HepG2 (cell line): ENCODE results near the gene ZNF660. TPM values are rescaled to one million over a fixed set of nuclear protein-coding genes. Genes with fewer than 3 reads are reported as not detected.

Experiments
- ATAC-seq: fragments of 200-7000 bp; cut with Tn5 transposase; 3 replicates; pipeline ENCODE4 v1.9.1; 2020; ENCODE audit warnings: mild to moderate bottlenecking, moderate library complexity
- BruUV-seq: library from RNA; stranded (reverse); fragments of 400-500 nt; replicated peaks from 2 replicates; lab custom pipeline; 2021; lab: Mats Ljungman, UMichigan
- CTCF ChIA-PET: fragments of 300-600 bp; formaldehyde crosslinking; extraction: SDS; loops from one replicate; lab custom pipeline; 2021; ENCODE audit warnings: low total read pairs, inconsistent platforms, low intra/inter-chr PET ratio; lab: Yijun Ruan, JAX
- POLR2A ChIA-PET: fragments of 350-600 bp; sonication (Branson Sonifier 250); formaldehyde crosslinking; loops from one replicate; lab custom pipeline; 2020; ENCODE audit warnings: antibody characterized with exemption, inconsistent platforms; lab: Yijun Ruan, JAX
- DNase-seq: peaks from one replicate; pipeline ENCODE4 v3.0.0-alpha.2; 2015; ENCODE audit warnings: low spot score
- FAIRE-seq: peaks from 3 replicates; lab custom pipeline; 2011; peaks lifted over from hg19 to GRCh38; lab: Jason Lieb, UNC
- H2AFZ ChIP-seq: one replicate; pipeline ENCODE4 v1.6.1; 2011; ENCODE audit warnings: low read length, inconsistent platforms
- H3K27ac ChIP-seq: fragments of 300-600 bp; 3 replicates; pipeline ENCODE4 v1.8.0; 2011; ENCODE audit warnings: mixed run types, mild to moderate bottlenecking, mixed read lengths, low read length, inconsistent platforms; ENCODE audit not compliant: insufficient read depth; ENCODE audit errors: extremely low read length
- H3K27me3 ChIP-seq, 2 experiments: fragments of 200-600 bp in 1 of 2; 2 replicates in 1 of 2; 3 replicates in 1 of 2; pipeline versions ENCODE4 v1.6.0 to v1.8.0; 2011; ENCODE audit warnings: low read length in 2 of 2, mild to moderate bottlenecking in 2 of 2, moderate library complexity in 2 of 2, inconsistent platforms in 1 of 2; ENCODE audit not compliant: insufficient read depth in 2 of 2, control insufficient read depth in 1 of 2
- H3K36me3 ChIP-seq, 2 experiments: fragments of 200-600 bp in 1 of 2; replicated peaks in 1 of 2; 2 replicates in 1 of 2; 3 replicates in 1 of 2; pipeline versions ENCODE4 v1.5.1 to v1.8.0; 2011; ENCODE audit warnings: low read length in 2 of 2, inconsistent platforms in 1 of 2; ENCODE audit not compliant: insufficient read depth in 2 of 2, control insufficient read depth in 1 of 2
- H3K4me1 ChIP-seq: 2 replicates; pipeline ENCODE4 v1.5.1; 2012; ENCODE audit warnings: low read length, inconsistent platforms; ENCODE audit not compliant: insufficient read depth
- H3K4me2 ChIP-seq: 2 replicates; pipeline ENCODE4 v1.6.0; 2011; ENCODE audit warnings: low read depth, low read length, inconsistent platforms
- H3K4me3 ChIP-seq, 3 experiments: fragments of 200-600 bp in 1 of 3; sonication (generic), shearing (Covaris generic) in 1 of 3; replicated peaks in 1 of 3; 2 replicates each; pipeline ENCODE4 v1.5.1; 2011 to 2016; ENCODE audit warnings: low read length in 3 of 3, inconsistent platforms in 2 of 3, low read depth in 2 of 3, mild to moderate bottlenecking in 2 of 3, control low read depth in 1 of 3, mixed read lengths in 1 of 3; ENCODE audit not compliant: insufficient read depth in 1 of 3
- H3K79me2 ChIP-seq: one replicate; pipeline ENCODE4 v1.6.1; 2011; ENCODE audit warnings: low read length, inconsistent platforms; ENCODE audit not compliant: insufficient read depth
- H3K9ac ChIP-seq: 2 replicates; pipeline ENCODE4 v1.6.0; 2011; ENCODE audit warnings: mild to moderate bottlenecking, low read depth, low read length, inconsistent platforms; ENCODE audit not compliant: insufficient read depth
- H3K9me3 ChIP-seq: 2 replicates; pipeline ENCODE4 v1.5.1; 2012; ENCODE audit warnings: mild to moderate bottlenecking, low read length
- H4K20me1 ChIP-seq: 2 replicates; pipeline ENCODE4 v1.6.0; 2011; ENCODE audit warnings: inconsistent platforms, mild to moderate bottlenecking, low read length, moderate library complexity; ENCODE audit not compliant: insufficient read depth
- CHD2 ChIP-seq: IDR thresholded peaks from 2 replicates; pipeline ENCODE4 v1.6.1; 2011; ENCODE audit warnings: low read depth, low read length, improper control_type of control experiment
- FOXO4 ChIP-seq: sonication (generic); formaldehyde crosslinking; conservative IDR thresholded peaks from 2 replicates; pipeline ENCODE4 v1.8.1; 2023; ENCODE audit warnings: missing genetic modification reagents
- HIVEP1 ChIP-seq: sonication (generic); formaldehyde crosslinking; IDR thresholded peaks from 2 replicates; pipeline ENCODE4 v1.4.0; 2020; ENCODE audit warnings: mild to moderate bottlenecking, missing genetic modification reagents
- HNF4A ChIP-seq: sonication (generic); formaldehyde crosslinking; IDR thresholded peaks from 2 replicates; pipeline ENCODE4 v1.4.0; 2020; ENCODE audit warnings: missing genetic modification reagents
- JUNB ChIP-seq: sonication (generic); formaldehyde crosslinking; IDR thresholded peaks from 2 replicates; pipeline ENCODE4 v1.8.0; 2022; ENCODE audit warnings: missing genetic modification reagents, mild to moderate bottlenecking, borderline replicate concordance
- RAD21 ChIP-seq: fragments of 450-650 bp; formaldehyde crosslinking; IDR thresholded peaks from 2 replicates; pipeline ENCODE4 v1.5.0; 2020; ENCODE audit warnings: mild to moderate bottlenecking
- SALL1 ChIP-seq: sonication (generic); formaldehyde crosslinking; IDR thresholded peaks from 2 replicates; pipeline ENCODE4 v1.8.0; 2022; ENCODE audit warnings: mild to moderate bottlenecking, missing genetic modification reagents
- SRSF1 ChIP-seq: fragments of 200-400 bp; formaldehyde crosslinking; optimal IDR thresholded peaks from 2 replicates; pipeline ENCODE3; 2017; ENCODE audit warnings: mild to moderate bottlenecking, low read depth, low read length, moderate library complexity
- ZBTB7B ChIP-seq: sonication (generic); formaldehyde crosslinking; IDR thresholded peaks from 2 replicates; pipeline ENCODE4 v1.4.0; 2020; ENCODE audit warnings: missing genetic modification reagents
- ZNF678 ChIP-seq: sonication (generic); formaldehyde crosslinking; IDR thresholded peaks from 2 replicates; pipeline ENCODE4 v1.4.0; 2020; ENCODE audit warnings: mild to moderate bottlenecking, missing genetic modification reagents
- ZNF850 ChIP-seq: sonication (generic); formaldehyde crosslinking; conservative IDR thresholded peaks from 2 replicates; pipeline ENCODE4 v1.9.0; 2021; ENCODE audit warnings: mild to moderate bottlenecking, missing genetic modification reagents
- WGBS: methylation state at CpG from one replicate; pipeline ENCODE4 v1.1.6; 2017; ENCODE audit warnings: low lambda C conversion rate; 5-methylcytosine and 5-hydroxymethylcytosine counted together
- in situ Hi-C: cut with HindIII; loops from 2 replicates; pipeline ENCODE4 v1.10.0; 2017; ENCODE audit warnings: low pct_unique_long_range_greater_than_20kb; ENCODE audit not compliant: extremely low pct_ligation_motif_present
- intact Hi-C: fragments of 100-400 bp; cut with micrococcal nuclease; formaldehyde crosslinking; loops from one replicate; pipeline ENCODE4 v1.10.0; 2022; ENCODE audit not compliant: unreplicated experiment
- polyA plus RNA-seq, 8 experiments: library from polyadenylated mRNA; depleted of rRNA in 3 of 8; stranded (reverse) in 7 of 8; unstranded in 1 of 8; fragments of >200 nt; fragmentation: Illumina TruSeq in 4 of 8; extraction: Trizol in 4 of 8; gene quantifications; 2 replicates each; pipeline versions ENCODE4 v1.2.1 to v1.2.3, GENCODE V29; 2011 to 2016; ENCODE audit warnings: low read depth in 4 of 8, missing spikeins in 1 of 8, mixed read lengths in 1 of 8; ENCODE audit not compliant: insufficient read depth in 1 of 8
- total RNA-seq, 5 experiments: library from RNA; depleted of rRNA; stranded (reverse); fragments of >200 nt; fragmentation: Illumina TruSeq; extraction: Trizol; gene quantifications; 2 replicates each; pipeline ENCODE4 v1.2.3, GENCODE V29; 2016; ENCODE audit warnings: low read depth in 1 of 5
- TF ChIP-seq, protein P1 (sequence below): sonication (generic); formaldehyde crosslinking; conservative IDR thresholded peaks from 2 replicates; pipeline ENCODE4 v1.5.0; 2020; ENCODE audit warnings: missing genetic modification reagents

Gene ZNF660
- total and polyA plus RNA-seq, 2 of the 13 experiments (the other 11 are each of a cell fraction or from before 2014, with no cell fraction given), result 0.91 to 3.3 TPM

- TF ChIP-seq HIVEP1 (CRISPR knock-in tag) (no peak), RAD21 (peak; percentile 35; the same call in 1 of the 2 replicates), CHD2 (peak; percentile 85), SALL1 (peak; percentile 54), FOXO4 (CRISPR knock-in tag) (0 out of 2 replicates have a peak, but pooled peaks have one; percentile 20)
These were observed 29.9 kb upstream of the ZNF660 start, which contains the start of gene ZKSCAN7 (continued) for GRCh38 chr3:44554626-44555592.

DNA sequence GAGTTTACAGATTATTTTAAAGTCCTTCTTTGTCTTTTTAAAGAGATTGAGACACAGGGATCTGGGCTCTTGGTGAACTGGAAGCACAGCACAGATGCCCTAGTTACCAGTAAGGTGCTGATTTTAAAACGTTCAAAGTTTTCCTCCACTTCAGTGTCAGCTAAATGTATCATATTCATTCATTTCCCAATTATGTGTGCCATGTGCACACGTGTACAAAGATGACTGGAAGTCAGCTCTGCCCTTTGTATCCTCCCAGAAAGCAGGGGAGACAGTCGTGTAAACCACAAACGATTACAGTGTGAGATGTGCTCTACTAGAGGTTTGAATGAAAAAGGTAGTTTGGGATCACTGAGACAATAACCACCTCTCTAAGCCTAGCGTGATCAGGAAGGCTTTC is 29.0 kb upstream of the ZNF660 start:
- intact Hi-C loops (no loop called here), in situ Hi-C loops (no loop called here)
- H2AFZ ChIP-seq, result no peak overlapping the region
- DNase-seq, result peak; percentile 8
- peak; percentile 45; the same call in 2 of the 3 replicates for ATAC-seq
- peaks cover 0 to 4% of the 10 kb centered on the region in 2 experiments; a peak in 1 of 5 replicates for H3K36me3 ChIP-seq
- peak overlapping the region; percentile 64 for H3K4me2 ChIP-seq
- H3K27me3 ChIP-seq, result peaks cover 0 to 27% of the 10 kb centered on the region in 2 experiments; a peak in 3 of 5 replicates
- no peaks in the 10 kb centered on the region; the same call in 1 of the 2 replicates for H3K9me3 ChIP-seq
- H3K79me2 ChIP-seq, result no peaks in the 10 kb centered on the region
- peak overlapping the region; percentile 67 for H3K9ac ChIP-seq
- peak overlapping the region; percentile 49 for H3K27ac ChIP-seq
- BruUV-seq, result no TSS peak
- no peak for FAIRE-seq
- H4K20me1 ChIP-seq, result no peaks in the 10 kb centered on the region
- POLR2A ChIA-PET, result interaction anchor here (1.2 kb wide), 1 partner anchor 29 kb away, joined by 3 read pairs; the partner anchor contains the start of gene ZNF660
- no peak for TF ChIP-seq RAD21
- TF ChIP-seq ZNF678 (CRISPR knock-in tag), result no peak
- TF ChIP-seq HNF4A, result 0 out of 2 replicates have a peak, but pooled peaks have one; percentile 25
- TF ChIP-seq, protein P1, sequence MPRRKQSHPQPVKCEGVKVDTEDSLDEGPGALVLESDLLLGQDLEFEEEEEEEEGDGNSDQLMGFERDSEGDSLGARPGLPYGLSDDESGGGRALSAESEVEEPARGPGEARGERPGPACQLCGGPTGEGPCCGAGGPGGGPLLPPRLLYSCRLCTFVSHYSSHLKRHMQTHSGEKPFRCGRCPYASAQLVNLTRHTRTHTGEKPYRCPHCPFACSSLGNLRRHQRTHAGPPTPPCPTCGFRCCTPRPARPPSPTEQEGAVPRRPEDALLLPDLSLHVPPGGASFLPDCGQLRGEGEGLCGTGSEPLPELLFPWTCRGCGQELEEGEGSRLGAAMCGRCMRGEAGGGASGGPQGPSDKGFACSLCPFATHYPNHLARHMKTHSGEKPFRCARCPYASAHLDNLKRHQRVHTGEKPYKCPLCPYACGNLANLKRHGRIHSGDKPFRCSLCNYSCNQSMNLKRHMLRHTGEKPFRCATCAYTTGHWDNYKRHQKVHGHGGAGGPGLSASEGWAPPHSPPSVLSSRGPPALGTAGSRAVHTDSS (CRISPR knock-in tag), result no peak
- TF ChIP-seq JUNB (CRISPR knock-in tag), result no peak
- TF ChIP-seq ZNF850, result no peak
- no peak for TF ChIP-seq ZBTB7B (CRISPR knock-in tag)
- TF ChIP-seq SRSF1, result no peak
- TF ChIP-seq, all 625 proteins: peak for 1
- CTCF ChIA-PET, result no interaction called here
- WGBS, result 15% methylated on average over 5 of the region's 5 CpGs
- Histone ChIP-seq H3K4me3 (peak overlapping the region; percentile 58 to 75 (median 74); a peak in 5 of 6 replicates), H3K4me1 (peaks cover 25% of the 10 kb centered on the region; the same call in 1 of the 2 replicates)
